Tibial artery (tissue), 4 donors: Measurements from ENCODE around the gene DMRTC1B.
"Not testable (repeated sequence)": the region's sequence is repeated elsewhere in the genome, so short reads cannot be mapped to it uniquely, and the experiment has no call there.

Source experiments
- DNase-seq, 2 donors: peaks; one replicate each; pipeline ENCODE4 v3.0.0-alpha.2; 2019
- H3K27ac ChIP-seq, 2 donors: fragments of 200-600 bp; sonication (generic) in 1 of 2; 1 replicate in 1 of 2; 2 replicates in 1 of 2; pipeline ENCODE4 v1.5.1; 2018 to 2019; ENCODE audit warnings: mild to moderate bottlenecking in 1 of 2
- H3K27me3 ChIP-seq, 2 donors: fragments of 200-600 bp; sonication (generic) in 1 of 2; one replicate each; pipeline versions ENCODE4 v1.5.1 to v1.6.0; 2016 to 2019
- H3K36me3 ChIP-seq, 3 donors: fragments of 200-600 bp; sonication (generic) in 2 of 3; one replicate each; pipeline ENCODE4 v1.5.1; 2016 to 2019; ENCODE audit warnings: mild to moderate bottlenecking in 2 of 3
- H3K4me1 ChIP-seq, 4 donors: fragments of 200-600 bp; sonication (generic) in 2 of 4; 1 replicate in 3 of 4; 2 replicates in 1 of 4; pipeline ENCODE4 v1.5.1; 2016 to 2019
- H3K4me3 ChIP-seq, 2 donors: fragments of 200-600 bp; sonication (generic) in 1 of 2; 1 replicate in 1 of 2; 2 replicates in 1 of 2; pipeline ENCODE4 v1.5.1; 2018 to 2019; ENCODE audit warnings: mild to moderate bottlenecking in 2 of 2
- H3K9me3 ChIP-seq, 3 donors: fragments of 200-600 bp; sonication (generic) in 1 of 3; one replicate each; pipeline ENCODE4 v1.5.1; 2016 to 2019
- CTCF ChIP-seq, 2 experiments: fragments of 200-600 bp in 1 of 2; fragments of 450-650 bp in 1 of 2; IDR thresholded peaks; one replicate each; pipeline ENCODE4 v1.5.1; 2017 to 2019; ENCODE audit warnings: antibody characterized with exemption in 2 of 2, mild to moderate bottlenecking in 1 of 2, moderate library complexity in 1 of 2
- intact Hi-C: fragments of 100-400 bp; cut with DNase I; formaldehyde crosslinking; loops from one replicate; pipeline ENCODE4 v1.15.0; 2023; ENCODE audit warnings: low total_unique reads

DMRTC1B gene

GRCh38 chrX:72776653-72777466 lies at the start of gene DMRTC1B:
DMRTC1B (plus strand) TSS chrX:72776890; CDS start chrX:72845136, 68,246 bp downstream.
- intact Hi-C loops, H3K4me3 ChIP-seq, H3K4me1 ChIP-seq, H3K36me3 ChIP-seq, H3K27me3 ChIP-seq, DNase-seq, H3K27ac ChIP-seq, H3K9me3 ChIP-seq: not testable (repeated sequence)

- Histone ChIP-seq H3K27ac (no peak overlapping the region), H3K4me1 (no peaks in the 10 kb centered on the region), H3K4me3 (no peak overlapping the region), H3K36me3 (no peaks in the 10 kb centered on the region), H3K27me3 (no peaks in the 10 kb centered on the region), H3K9me3 (no peaks in the 10 kb centered on the region)
- no peak for DNase-seq
- no peak for TF ChIP-seq CTCF (IDR thresholded peaks at IDR 0.05)
- intact Hi-C loops = no loop called here
These were observed 48.8 kb upstream of the DMRTC1B start for GRCh38 chrX:72727846-72728245.

GRCh38 chrX:72733636-72734035 lies 43.1 kb upstream of the DMRTC1B start:
- intact Hi-C loops, DNase-seq, H3K36me3 ChIP-seq, H3K9me3 ChIP-seq, H3K27ac ChIP-seq, H3K4me3 ChIP-seq, H3K27me3 ChIP-seq, H3K4me1 ChIP-seq: not testable (repeated sequence)

GRCh38 chrX:72735561-72735960 lies 41.1 kb upstream of the DMRTC1B start:
- H3K27me3 ChIP-seq = no peaks in the 10 kb centered on the region
- H3K4me3 ChIP-seq = no peak overlapping the region
- H3K36me3 ChIP-seq = no peaks in the 10 kb centered on the region
- H3K27ac ChIP-seq = no peak overlapping the region
- H3K4me1 ChIP-seq = no peaks in the 10 kb centered on the region
- no peaks in the 10 kb centered on the region for H3K9me3 ChIP-seq
- no peak for DNase-seq
- intact Hi-C loops = no loop called here
- no peak for TF ChIP-seq CTCF (IDR thresholded peaks at IDR 0.05)

GRCh38 chrX:72745546-72745945 lies 31.1 kb upstream of the DMRTC1B start:
- H3K27me3 ChIP-seq, intact Hi-C loops, H3K27ac ChIP-seq, H3K9me3 ChIP-seq, H3K36me3 ChIP-seq, H3K4me3 ChIP-seq, H3K4me1 ChIP-seq, DNase-seq: not testable (repeated sequence)

- H3K4me3 ChIP-seq, H3K4me1 ChIP-seq, intact Hi-C loops, H3K27ac ChIP-seq, H3K36me3 ChIP-seq, H3K9me3 ChIP-seq, H3K27me3 ChIP-seq, DNase-seq: not testable (repeated sequence)
These were observed 28.1 kb upstream of the DMRTC1B start for GRCh38 chrX:72748545-72748944.

GRCh38 chrX:72760454-72760853 lies 16.2 kb upstream of the DMRTC1B start:
- H3K27me3 ChIP-seq, intact Hi-C loops, DNase-seq, H3K4me3 ChIP-seq, H3K36me3 ChIP-seq, H3K27ac ChIP-seq, H3K9me3 ChIP-seq, H3K4me1 ChIP-seq: not testable (repeated sequence)

GRCh38 chrX:72777467-72777790 lies 739 bp downstream of the DMRTC1B start:
- H3K4me3 ChIP-seq = not testable (repeated sequence)

GRCh38 chrX:72778146-72778545 lies 1.5 kb downstream of the DMRTC1B start:
- H3K4me3 ChIP-seq, H3K4me1 ChIP-seq, H3K27me3 ChIP-seq, H3K36me3 ChIP-seq, DNase-seq, H3K9me3 ChIP-seq, H3K27ac ChIP-seq, intact Hi-C loops: not testable (repeated sequence)

More at GRCh38 chrX:72777467-72777790, 739 bp downstream of the DMRTC1B start:
- DNase-seq, H3K36me3 ChIP-seq, H3K9me3 ChIP-seq, H3K27ac ChIP-seq, H3K4me1 ChIP-seq, intact Hi-C loops, H3K27me3 ChIP-seq: not testable (repeated sequence)

GRCh38 chrX:72782560-72782959 lies 5.9 kb downstream of the DMRTC1B start, which contains the start of gene FAM236B:
FAM236B (minus strand) TSS chrX:72782660; CDS start chrX:72782560, 100 bp downstream.
- H3K36me3 ChIP-seq, H3K4me3 ChIP-seq, H3K4me1 ChIP-seq, H3K27ac ChIP-seq, DNase-seq, H3K27me3 ChIP-seq, intact Hi-C loops, H3K9me3 ChIP-seq: not testable (repeated sequence)

- H3K9me3 ChIP-seq, H3K4me1 ChIP-seq, H3K27me3 ChIP-seq, H3K27ac ChIP-seq, H3K4me3 ChIP-seq, DNase-seq, intact Hi-C loops, H3K36me3 ChIP-seq: not testable (repeated sequence)
These were observed 6.8 kb downstream of the DMRTC1B start for GRCh38 chrX:72783365-72783936.

- H3K4me3 ChIP-seq, H3K4me1 ChIP-seq, H3K9me3 ChIP-seq, H3K27ac ChIP-seq, intact Hi-C loops, DNase-seq, H3K36me3 ChIP-seq, H3K27me3 ChIP-seq: not testable (repeated sequence)
These were observed 7.3 kb downstream of the DMRTC1B start for GRCh38 chrX:72783964-72784363.
